Fibroblast of skin of back (primary cell): ENCODE data around the gene IL13.

Source experiments
- DNase-seq: peaks from one replicate; pipeline ENCODE4 v3.0.0-alpha.2; 2013

Gene IL13

DNA sequence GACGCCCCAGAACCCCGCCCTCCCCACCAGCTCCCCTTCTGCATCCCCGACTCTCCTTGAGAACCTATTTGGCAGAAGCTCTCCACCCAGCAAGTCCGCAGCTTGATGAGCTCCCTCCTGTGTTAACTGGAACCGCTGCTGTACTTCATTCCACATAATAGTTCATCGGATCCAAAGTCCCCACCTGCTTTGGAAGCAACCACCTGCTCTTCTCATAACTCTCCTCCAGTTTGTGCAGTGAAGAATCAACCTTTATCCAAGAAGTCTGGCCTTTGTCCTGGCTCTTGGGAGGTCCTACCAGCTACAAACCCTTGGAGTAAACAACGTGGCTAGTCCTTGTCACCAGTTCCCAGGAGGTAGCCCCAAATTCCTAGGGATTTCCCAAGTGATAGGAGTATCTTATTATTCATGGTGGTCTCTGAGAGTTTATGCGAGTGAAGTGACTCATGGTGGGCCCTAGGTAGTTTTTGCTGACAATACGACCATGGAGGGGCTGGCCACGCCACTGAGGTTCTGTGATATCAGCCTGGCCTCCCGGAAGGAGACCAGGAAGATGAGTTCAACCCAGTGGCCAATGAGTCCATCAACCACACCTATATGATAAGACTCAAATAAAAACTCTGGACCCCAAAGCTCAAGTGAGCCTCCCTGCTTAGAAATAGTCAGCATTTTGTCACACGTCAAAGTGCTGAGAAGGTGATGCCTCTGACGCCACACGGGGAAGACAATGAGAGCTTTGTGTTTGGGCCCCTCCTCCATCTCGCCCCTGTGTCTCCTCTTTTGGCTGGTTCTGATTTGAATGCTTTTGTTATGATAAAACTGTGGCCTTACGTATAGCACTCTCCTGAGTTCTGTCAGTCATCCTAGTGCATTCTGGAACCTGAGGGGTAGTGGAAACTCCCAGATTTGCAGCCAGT lies 12.3 kb downstream of the IL13 start:
- no peak for DNase-seq

DNA sequence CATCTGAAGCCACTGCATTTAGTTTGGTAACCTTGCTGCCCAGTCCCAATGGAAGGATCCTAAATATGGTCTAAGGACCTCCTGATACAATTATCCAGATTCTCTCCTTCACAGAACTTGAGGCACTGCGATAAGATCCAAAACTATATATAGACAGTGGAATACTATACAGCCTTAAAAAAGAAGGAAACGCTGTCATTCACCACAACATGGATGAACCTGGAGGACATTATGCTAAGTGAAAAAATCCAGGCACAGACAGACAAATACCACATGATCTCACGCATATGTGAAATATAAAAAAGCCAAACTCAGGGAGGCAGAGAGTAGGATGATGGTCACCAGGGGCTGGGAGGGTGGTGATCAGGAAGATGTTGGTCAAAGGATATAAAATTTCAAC lies 13.0 kb downstream of the IL13 start:
- no peak for DNase-seq

DNA sequence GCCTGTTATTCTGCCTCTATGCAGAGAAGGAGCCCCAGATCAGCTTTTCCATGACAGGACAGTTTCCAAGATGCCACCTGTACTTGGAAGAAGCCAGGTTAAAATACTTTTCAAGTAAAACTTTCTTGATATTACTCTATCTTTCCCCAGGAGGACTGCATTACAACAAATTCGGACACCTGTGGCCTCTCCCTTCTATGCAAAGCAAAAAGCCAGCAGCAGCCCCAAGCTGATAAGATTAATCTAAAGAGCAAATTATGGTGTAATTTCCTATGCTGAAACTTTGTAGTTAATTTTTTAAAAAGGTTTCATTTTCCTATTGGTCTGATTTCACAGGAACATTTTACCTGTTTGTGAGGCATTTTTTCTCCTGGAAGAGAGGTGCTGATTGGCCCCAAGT lies 15.5 kb downstream of the IL13 start:
- no peak for DNase-seq

DNA sequence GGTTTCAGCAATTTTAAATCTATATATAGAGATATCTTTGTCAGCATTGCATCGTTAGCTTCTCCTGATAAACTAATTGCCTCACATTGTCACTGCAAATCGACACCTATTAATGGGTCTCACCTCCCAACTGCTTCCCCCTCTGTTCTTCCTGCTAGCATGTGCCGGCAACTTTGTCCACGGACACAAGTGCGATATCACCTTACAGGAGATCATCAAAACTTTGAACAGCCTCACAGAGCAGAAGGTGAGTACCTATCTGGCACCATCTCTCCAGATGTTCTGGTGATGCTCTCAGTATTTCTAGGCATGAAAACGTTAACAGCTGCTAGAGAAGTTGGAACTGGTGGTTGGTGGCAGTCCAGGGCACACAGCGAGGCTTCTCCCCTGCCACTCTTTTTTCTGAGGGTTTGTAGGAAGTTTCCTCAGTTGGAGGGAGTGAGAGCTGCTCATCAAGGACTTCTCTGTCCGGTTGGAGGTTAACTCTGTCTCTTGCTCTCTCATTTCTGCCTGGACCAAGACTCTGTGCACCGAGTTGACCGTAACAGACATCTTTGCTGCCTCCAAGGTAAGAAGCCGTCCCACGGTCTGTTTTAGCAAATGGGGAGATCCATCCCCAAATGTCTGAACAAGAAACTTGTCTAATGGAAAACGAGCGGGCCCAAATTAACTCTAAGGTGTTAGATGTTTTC lies 16.1 kb downstream of the IL13 start, which contains the start of gene IL4:
TSS of gene IL4 (plus strand) at position 51 of the 692 bp plus-strand sequence. CDS start at position 113, 62 bp downstream.
- no peak for DNase-seq

DNA sequence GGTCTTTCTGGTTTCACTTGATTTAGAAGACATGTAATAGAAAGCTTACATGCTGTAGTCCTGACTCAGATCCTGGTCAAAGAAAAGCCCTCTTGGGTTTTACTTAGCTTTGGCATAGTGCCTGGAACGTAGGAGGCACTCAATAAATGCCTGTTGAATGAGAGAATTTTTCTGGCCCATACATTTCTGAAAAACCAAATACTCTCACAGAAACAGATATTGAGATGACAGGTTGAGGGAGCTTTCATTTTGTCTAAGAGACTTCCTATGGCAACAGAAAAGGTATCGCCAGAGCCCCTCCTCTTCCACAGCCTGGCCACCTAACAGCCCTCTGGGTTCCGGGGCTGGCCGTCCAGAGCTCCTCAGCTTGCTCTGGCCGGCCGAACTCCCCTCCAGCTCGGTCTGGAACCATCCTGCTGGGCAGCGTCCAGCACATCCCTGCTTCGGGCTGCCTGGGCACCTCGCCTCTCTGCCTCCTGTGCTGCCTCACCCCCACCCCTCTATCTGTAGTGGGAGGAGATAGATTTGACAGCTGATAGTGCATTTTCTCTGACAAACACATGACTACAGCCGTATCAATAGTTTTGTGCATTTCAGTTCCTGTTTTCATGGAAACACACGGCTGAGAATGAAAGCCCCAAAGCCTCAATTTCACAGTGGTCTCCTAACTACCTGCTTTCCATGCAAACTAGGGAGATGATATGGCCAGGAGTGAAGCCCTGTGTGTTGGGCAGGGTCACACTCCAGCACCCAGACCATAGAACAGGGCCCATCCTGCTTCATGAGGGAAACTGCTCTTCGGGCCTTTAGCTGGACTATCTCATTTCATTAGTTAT lies 16.9 kb downstream of the IL13 start:
- DNase-seq = peak; percentile 98

DNA sequence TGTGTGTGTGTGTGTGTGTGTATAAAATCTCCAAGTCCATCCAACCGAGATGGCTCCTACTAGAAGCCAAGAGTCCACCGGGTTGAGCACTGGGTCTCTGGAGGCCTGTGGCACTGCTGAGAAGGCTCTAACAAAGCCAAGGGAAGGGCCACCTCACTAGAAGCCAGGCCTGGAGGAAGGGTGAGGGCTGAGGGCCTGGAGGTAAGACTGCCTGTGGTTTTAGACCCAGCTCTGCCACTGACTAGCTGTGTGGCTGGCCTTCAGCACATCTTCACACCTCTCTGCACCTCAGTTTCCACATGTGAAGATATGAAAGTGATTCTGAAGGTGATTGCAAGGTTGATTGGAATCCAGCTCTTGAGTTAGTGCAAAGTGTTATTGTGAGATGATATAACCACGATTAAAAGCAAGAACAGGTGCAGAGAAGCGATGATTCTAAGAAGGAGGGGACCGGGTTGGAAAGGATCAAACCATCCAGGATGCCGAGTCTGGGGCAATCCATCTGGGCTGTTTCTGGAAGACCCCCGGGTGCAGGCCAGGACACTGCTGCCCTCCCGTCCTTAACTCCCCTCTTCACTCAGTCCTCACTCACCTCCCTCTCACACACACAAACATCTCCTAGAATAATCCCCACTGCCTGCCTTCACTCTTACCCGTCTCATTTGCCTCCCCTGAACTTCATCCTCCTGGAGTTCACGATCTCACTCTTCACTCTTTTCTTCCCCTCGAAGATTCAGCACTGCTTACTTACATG lies 18.1 kb downstream of the IL13 start:
- DNase-seq = no peak

DNA sequence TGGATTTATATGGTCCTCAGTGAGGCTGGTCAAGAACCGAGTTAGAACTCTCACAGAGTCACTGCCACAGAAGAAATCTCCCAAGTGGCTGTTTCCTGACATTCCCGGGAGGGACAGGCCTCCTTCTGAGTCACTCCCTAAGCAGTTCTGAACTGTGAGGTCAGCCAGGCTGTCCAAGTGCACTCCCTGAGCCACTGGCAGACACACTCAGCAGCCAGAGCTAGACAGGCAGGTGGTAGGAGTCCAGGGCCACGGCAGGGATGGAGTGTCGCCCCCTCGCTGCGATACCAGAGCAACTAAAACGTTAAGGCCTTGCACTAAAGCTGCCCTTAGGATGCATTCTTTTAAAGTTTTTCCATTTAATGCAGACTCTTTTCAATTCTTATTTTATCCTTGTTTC lies 19.2 kb downstream of the IL13 start:
- DNase-seq = peak; percentile 94

DNA sequence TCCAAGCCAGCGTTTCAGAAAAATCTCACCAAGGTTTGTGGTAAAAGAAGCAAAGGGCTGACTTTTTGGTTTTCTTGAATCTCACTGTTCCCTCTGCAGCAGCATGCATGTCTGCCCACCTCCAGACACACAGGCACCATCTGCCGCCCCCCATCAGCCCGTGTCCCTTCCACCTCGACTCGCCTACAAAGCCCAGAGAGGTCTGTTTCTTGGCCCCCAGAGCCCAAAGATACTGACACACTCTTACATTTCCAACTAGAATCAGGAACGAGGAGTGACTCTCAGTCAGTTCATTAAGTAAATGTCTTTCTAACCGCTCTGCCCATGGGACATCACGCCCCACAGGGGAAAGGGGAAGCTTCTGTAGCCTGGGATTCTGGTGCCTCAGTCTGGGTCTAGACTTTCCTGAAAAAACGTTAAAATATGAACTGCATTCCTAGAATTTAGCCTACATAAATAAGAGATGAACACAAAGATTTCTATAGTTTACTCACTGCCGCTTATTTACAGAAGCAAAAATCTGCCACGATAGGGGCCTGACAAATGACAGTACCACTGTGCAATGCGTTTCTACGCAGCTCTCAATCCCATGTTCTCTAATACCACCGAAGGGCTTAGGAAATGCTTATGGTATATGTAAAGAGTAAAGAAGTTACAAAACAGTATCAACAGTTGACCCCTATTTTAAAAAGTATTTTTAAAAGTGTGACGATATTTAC lies 19.9 kb downstream of the IL13 start:
- DNase-seq = peak; percentile 53

DNA sequence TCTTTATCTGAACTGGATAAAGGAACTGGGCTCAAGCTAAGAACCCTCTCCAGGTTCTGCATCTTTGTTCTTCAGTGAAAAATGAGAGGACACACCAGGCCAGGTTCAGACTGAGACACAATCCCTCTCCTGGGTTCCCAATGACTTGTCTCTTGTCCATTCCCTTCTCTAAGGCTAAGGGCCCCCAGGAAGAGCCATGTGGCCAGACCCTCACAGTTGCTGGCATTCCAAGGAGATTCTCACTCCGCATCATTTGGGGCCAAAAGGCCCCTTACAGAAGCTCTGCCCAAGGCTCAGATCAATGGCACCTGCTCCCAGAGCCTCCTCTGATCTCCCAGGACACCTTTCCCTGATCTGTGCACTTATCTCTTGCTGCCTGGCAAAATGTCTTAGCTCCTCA lies 20.8 kb downstream of the IL13 start:
- DNase-seq = no peak

DNA sequence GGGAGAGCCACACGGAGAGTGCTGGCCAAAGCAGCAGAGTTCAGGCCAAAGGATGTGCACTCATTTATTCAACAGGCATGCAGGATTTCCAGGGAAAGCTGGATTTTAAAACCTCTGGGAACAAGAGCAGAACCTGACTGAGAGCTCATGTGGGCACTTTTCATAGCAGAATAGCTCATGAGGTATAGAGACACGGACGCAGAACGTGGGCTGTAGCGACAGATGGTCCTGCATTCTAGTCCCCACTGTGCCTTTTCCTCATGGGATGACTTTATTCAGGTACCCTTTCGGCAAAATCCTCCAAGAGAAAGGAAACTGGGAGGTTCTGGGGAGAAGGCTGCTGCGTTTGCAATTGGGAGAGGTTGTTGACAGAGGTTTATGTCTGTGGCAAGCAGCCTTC lies 21.2 kb downstream of the IL13 start:
- no peak for DNase-seq

DNA sequence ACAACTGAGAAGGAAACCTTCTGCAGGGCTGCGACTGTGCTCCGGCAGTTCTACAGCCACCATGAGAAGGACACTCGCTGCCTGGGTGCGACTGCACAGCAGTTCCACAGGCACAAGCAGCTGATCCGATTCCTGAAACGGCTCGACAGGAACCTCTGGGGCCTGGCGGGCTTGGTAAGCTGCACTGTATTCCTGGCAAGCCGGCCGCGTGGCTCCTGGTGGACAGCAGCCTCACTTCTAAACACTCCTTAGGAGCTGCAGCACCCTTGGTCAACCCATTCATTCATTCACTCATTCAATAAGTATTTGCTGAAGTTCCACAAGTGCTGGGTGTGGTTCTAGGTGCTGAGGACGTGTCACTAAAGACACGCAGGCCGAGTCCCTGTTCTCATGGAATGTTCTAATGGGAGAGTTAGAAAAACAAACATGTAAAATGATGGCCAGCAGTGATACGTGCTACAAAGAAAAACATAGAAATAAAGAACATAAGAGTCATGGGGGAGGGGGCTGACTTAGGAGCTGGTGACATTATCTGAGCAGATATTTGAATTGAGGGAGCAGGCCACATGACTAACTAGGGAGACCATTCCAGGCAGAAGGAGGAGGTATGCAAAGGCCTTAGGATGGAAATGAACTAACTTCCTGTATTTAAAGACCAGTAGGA lies 21.9 kb downstream of the IL13 start:
- peak; percentile 57 for DNase-seq

DNA sequence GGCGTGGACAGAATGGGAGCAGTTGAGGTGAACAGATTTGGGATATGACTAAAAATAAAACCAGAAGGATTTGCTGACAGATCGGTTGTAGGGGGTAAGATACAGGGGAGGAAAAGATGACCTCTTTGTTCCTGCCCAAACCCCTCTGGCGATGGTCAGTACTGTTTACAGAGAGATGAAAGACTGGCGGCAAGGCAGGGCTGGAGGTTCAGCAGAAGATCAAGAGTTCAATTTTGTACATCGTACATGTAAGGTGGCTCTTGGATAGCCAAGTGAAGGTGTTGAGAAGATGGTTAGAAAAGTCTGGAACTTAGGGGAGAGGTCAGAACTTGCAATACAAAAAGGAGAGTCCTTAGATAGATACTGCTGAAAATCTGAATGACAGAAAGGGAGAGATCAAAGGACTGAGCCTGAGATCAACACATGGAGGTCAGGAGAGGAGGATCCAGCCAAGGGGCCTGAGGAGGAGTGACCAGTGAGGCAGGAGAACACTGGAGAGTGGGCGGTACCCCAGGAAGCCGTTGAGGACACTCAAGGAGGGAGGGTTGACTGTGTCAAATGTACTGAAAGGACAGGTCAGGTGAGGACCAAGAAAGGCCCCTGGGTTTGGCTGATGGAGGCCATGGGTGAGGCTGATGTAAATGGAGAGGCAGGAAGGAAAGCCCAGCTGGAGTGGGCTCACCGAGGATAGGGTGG lies 23.0 kb downstream of the IL13 start:
- no peak for DNase-seq

DNA sequence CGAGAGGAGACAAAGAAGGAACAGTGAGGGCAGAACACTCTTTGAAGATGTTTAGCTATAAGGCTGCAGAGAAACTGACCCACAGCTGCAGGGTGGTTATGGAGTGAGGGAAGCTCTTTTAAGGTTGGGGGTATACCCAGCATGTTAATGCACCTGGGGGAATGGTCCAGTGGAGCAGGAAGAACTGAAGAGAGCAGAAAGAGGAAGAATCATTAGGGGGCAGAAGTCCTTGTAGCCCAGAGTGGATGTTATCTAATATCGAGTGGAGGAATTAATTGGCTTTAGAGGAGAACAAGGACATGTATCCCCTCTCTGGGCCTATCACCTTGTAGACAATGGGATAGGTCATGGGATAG lies 23.5 kb downstream of the IL13 start:
- DNase-seq = no peak

DNA sequence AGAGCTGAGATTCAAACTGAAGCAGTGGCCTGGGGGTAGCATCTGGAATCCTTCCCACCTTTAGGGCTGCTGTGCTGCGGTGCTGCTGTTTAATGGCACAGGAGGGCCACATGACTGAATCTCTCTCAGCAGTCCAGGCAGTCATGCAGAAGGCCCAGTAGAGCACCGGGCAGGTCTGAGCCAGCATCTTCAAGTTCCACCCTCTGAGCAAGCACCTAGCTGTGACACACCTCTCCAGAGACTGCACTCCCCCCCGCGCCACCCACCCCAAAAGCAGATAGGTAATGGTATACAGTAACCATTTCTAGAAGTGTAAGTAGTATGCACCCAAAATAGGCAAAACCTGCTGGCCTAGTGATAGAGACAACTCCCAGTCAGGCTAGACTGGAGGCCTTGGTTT lies 24.0 kb downstream of the IL13 start:
- DNase-seq = no peak

DNA sequence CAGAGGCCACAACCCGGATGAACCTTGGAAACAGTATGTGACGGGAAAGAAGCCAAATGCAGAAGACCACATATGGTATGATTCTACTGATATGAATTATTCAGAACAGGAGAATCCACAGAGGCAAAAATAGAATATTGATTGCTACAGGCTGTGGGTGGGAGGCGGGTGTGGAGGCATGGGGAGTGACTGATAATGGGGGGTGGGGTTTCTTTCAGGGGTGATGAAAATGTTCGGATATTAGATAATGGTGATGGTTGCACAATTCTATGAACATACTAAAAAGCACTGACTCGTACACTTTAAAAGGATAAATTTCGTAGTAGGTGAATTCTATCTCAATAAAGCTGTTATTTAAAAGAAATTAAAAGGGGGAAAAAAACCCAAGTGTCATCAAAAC lies 26.5 kb downstream of the IL13 start:
- no peak for DNase-seq

DNA sequence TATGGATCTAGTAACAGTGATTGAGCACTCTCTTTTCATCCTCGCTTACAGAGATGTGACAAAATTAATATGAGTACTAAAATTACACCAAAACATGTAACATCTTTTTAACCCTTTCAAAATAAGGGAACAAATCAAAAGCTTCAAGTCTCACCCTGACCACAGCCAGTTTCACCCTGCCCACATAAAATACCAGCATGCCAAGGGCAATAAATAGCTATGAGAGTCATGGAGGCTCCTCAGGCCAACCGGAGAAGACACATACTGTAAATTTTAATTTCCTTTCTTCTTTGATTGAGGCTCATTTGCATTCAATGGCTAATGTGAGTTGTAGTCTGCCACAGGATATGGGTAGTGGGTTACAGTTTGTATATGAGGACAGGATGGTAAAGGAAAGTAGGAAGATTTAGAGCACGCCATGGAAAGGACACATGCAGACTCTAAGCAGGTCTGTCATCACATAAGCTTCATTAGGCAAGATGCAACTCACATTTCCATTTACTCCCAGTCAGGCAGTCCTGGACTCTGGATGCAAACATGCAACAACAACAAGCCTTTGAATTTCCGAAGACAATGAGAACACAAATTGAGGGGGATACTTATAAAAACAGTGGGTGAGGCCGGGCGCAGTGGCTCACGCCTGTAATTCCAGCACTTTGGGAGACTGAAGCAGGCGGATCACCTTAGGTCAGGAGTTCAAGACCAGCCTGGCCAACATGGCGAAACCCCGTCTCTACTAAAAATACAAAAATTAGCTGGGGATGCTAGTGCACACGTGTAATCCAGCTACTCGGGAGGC lies 27.1 kb downstream of the IL13 start:
- DNase-seq = no peak

DNA sequence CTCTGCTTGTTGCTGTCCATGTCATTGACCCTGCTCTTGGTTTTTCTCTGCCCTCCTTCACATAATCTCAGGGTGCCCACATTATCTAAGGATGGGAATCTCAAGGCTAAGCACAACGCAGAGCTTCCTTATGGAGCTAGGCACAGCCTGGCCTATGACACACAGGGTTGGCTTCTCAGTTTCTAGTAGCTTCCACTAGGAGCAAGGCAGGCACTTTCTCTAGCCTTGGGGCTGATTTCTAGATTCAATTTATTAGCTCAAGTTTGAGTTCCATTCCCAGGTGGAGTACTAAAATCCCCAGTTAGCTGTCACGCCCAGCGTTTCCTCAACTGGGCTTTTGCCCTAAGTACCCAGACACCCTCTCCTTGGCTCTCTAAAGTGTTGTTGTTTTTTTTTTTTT lies 28.2 kb downstream of the IL13 start:
- no peak for DNase-seq

DNA sequence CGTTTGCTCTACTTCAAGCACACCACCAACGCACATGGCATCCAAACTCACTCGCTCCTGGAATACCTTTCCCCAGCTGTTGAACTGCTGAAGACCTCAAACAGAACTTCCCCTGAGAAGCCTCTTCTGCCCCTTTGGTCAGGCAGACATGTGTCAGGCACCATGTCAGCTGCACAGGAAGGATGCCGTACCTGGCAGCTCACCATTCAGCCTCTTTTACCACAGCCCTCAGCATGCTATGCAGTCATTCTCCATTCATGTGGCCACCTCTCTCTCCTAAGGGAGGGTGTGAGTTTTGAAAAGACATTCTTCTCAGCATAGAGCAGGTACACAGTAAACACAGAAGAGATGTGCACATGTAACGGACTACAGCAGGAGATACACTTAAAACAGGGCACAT lies 30.0 kb downstream of the IL13 start:
- DNase-seq = no peak

DNA sequence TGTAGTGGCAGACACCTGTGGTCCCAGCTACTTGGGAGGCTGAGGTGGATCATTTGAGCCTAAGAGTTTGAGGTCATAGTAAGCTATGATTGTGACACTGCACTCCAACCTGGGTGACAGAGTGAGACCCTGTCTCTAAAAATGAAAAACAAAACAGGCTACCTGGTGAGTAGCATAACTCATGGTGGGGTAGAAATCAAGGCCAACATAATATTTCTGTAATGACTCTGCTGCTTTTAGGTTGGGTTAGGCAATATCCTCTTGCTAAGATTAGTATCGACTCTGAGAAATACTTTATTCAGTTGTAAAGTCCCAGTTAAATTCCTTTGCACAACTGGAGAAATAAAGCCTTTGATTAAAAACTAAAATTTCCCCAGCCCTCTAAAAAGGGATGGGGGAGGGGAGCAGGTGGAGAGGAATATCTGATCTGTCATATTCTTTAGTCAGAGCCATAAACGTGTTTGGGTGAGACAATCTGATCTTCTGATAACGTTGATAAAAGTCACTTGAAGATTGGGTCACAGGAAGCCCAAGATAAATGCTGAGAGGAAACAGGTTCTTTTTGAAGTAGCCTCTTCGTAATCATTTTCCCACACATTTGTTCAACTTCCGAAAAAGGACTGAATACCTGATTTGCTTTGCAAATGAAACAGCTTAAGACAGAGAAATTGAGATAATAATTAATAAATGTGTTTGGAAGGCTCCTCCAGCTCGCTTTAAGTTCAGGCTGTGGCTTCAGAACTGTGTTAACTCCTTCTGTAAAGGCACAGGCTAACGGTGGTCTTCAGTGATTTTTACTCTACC lies 30.8 kb downstream of the IL13 start:
- no peak for DNase-seq
